Amygdala (tissue), 56 donors: Measurements from ENCODE around the gene F13A1.

Experiments
- DNase-seq, 56 donors: peaks; one replicate each; lab custom pipeline; 2025; lab: John Stamatoyannopoulos, UW

F13A1 gene

DNA sequence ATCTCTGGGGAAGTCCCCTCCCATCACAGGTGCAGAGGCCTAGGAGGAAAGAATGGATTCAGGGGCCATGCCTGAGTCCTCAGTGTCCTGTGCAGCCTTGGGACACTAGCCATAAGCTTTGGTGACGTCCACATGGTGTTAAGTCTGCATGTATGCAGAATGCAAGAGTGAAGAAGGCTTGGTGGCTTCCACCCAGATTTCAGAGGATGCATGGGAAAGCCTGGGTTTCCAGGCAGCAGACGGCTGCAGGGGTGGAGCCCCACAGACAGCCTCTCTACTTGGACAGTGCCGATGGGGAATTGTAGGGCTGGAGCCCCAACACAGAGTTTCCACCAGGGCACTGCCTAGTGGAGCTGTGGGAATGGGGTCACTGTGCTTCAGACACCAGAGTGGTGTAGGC is 196.7 kb downstream of the F13A1 start:
- no peak for DNase-seq

DNA sequence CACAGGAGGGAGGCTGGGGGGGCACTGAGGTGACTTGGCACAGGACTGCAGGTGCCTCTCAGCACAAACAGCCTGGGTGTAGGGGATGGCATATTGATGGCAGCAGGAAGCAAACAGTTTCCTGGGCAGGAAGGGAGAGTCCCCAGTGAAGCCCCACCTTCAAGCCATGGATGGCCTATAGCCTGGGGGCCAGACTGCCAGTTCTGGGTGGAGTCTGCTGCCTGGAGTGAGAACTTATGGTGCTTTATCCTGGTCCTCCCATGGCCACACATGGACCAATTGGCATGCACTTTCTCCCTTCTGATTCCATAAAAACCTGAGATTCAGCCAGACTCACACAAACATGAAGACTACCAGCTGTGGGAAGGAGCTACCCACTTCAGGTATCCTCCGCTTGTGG is 198.5 kb downstream of the F13A1 start:
- no peak for DNase-seq

DNA sequence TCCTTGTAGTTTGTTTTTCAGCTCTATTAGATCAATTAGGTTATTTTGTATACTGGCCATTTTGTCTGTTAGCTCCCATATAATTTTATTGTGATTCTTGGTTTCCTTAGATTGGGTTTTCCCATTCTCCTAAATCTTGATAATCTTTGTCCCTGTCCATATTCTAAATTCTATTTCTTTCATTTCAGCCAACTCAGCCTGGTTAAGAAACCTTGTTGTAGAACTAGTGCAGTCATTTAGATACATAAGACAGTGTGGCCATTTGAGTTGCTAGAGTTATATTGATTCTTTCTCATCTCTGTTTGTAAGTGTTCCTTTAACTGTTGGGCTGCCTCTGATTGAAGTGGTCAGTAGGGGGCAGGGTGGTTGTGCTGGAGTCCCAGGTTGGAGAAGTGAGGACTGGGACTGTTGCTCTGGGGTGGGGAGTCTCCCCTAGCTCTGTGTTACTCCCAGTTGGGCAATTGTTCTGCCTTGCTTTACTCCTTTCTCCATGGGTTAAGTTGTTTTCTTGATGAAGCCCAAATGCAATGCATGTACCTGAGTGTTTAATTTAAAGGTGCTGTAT is 214.9 kb downstream of the F13A1 start:
- no peak for DNase-seq
